Activated CD4-positive, alpha-beta T cell treated with anti-CD3 and anti-CD28 coated beads, Interleukin-10, Interleukin-2, amounts not matched to agents 100 ng/mL and 50 ng/mL, durations not matched to agents 16 hours and 8 hours (primary cell): ENCODE results near the gene SULT2B1.

Experiments used
- DNase-seq: peaks from one replicate; pipeline ENCODE4 v3.0.0-alpha.2; 2020

Gene SULT2B1

GRCh38 chr19:48637449-48637947, 85.5 kb downstream of the SULT2B1 start:
- DNase-seq, result peak; percentile 98

GRCh38 chr19:48637948-48638830, 86.2 kb downstream of the SULT2B1 start:
- peak; percentile 86 for DNase-seq

- no peak for DNase-seq
Observed at GRCh38 chr19:48638831-48639381, 86.9 kb downstream of the SULT2B1 start.

GRCh38 chr19:48639483-48640375, 87.8 kb downstream of the SULT2B1 start:
- no peak for DNase-seq

- no peak for DNase-seq
Observed at GRCh38 chr19:48641850-48642249, 89.9 kb downstream of the SULT2B1 start.

- DNase-seq, result no peak
Observed at GRCh38 chr19:48642862-48643261, 90.9 kb downstream of the SULT2B1 start.

- no peak for DNase-seq
Observed at GRCh38 chr19:48644355-48644754, 92.4 kb downstream of the SULT2B1 start.

- DNase-seq, result peak; percentile 83
Observed at GRCh38 chr19:48644839-48645619, 93.1 kb downstream of the SULT2B1 start.

- DNase-seq, result no peak
Observed at GRCh38 chr19:48645620-48646000, 93.6 kb downstream of the SULT2B1 start.

- peak; percentile 94 for DNase-seq
Observed at GRCh38 chr19:48646001-48646721, 94.2 kb downstream of the SULT2B1 start, which contains the start of gene CA11. TSS of gene CA11 (minus strand) at chr19:48646187. CDS start at chr19:48645632, 555 bp downstream.

- no peak for DNase-seq
Observed at GRCh38 chr19:48646722-48647216, 94.8 kb downstream of the SULT2B1 start.

GRCh38 chr19:48648134-48648533, 96.2 kb downstream of the SULT2B1 start:
- no peak for DNase-seq
